Cerebellar nuclear complex (tissue), 1 donor: Measurements from ENCODE around the gene STKLD1.

ENCODE experiments used
- DNase-seq, 2 experiments: peaks; one replicate each; lab custom pipeline; 2025; lab: John Stamatoyannopoulos, UW

STKLD1 gene

DNA sequence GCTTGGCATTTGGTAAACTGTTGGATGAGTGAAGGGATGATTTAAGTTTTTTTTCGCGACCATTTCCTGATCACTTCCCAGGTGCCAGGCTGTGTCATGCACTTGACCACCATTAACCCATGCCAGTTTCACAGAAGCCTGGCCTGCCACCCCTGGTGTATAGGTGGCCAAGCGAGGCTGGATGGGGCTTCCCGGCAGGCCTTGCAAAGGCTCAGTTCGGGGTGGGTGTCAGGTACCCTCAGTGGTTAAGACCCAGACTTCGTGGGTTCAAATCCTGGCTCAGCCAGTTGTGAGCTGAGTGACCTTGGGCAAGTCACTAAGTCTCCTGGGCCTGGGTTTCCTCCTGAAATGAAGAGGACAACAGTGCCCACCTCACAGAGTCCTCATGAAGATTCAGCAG lies 30.6 kb upstream of the STKLD1 start:
- no peak for DNase-seq

GRCh38 chr9:133346021-133346785 lies 30.0 kb upstream of the STKLD1 start:
- DNase-seq, result no peak

DNA sequence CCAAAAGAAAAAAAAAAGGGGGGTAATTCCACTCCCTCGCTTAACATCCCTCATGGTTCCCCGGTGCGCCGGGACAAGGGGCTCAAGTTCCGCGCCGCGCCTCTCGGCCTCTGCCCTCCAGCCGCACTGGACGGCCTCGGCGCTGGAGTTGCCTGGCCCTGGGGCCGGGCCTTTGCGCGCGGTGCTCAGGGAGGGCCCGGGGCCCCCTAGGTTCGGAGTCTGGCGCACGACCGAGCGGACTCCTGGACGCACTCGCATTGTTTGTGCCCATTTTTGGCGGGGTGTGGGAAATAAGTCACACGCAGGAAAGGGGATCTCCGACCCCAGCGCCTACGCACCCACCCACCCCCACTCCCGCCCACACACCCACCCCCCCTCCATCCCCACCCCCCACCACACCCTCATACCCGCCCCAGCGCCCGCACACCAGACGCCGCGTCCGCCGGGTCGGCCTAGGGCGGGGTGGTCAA lies 28.6 kb upstream of the STKLD1 start:
- DNase-seq, result no peak

DNA sequence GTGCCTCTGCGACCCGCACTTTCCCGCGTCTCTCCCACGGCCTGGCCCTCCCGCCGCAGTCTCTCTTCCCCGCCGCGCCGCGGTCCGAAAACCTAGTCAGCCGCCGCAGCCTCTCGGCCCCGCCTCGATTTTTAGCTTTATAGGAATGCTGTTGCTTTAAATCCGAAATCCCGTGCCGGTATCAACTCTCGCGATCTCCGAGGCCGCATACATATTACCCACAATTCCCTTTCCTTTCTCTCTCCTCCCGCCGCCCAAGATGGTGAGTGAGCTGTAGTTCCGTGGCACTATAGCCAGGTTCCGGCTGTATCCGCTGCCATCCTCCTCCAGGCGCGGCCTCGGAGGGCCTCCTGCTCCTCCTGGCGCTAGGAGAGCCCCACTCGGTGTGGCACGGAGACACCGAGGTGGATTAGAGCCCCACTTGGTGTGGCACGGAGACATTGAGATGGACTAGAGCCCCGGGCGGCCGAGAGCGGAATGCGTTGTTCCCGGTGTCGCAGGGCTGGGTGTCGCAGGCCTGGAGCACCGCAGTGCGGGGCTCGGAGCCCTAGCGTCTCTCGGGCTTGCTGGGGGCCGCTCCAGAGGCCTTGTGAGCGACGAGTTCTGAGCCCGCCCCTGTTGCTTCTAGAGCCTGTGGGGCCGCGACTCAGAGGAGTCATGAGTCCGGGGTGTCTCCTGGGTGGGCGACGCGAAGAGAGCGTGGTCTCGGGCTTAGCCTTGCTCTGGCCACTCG lies 28.0 kb upstream of the STKLD1 start, which contains the start of the genes MED22 and RPL7A:
Gene MED22 (minus strand): TSS at position 147 of the 733 bp plus-strand sequence. CDS start 1,469 bp downstream, outside the sequence.
Gene RPL7A (plus strand): TSS at position 234 of the 733 bp plus-strand sequence. CDS start 26 bp downstream, at position 260.
- DNase-seq, result peak; percentile 34 to 88

DNA sequence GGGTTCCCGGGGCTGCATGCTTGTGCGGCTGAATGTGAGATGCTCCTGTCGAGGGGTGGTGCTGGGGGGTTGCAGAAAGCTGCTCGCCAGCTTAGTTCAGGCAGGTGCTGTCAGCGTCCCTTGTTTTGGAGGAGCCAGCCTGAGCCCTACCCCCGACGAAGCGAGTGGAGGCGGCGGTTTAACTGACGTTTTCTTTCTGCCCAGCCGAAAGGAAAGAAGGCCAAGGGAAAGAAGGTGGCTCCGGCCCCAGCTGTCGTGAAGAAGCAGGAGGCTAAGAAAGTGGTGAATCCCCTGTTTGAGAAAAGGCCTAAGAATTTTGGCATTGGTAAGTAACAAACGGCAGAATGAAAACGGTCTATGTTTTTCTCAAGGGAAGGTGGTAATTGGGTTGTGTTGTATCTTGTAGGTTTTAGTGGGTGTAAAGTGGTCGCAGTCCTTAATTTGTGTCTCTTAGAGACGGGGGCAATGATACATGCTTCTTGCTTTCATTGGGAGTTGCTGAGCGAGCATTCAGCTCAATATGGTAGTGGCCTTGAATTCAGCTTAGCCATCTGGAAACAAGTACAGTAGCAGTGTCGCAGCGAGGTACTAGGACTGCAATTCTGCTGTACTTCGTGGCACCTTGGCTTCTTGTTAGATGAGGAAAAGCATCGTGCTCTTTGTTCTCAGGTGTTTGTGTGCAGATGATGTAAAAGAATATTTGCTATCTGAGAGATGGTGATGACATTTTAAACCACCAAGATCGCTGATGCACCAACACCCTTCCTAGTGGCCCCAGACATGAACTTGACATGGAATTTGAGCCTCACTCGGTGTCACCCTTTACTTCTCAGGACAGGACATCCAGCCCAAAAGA lies 27.2 kb upstream of the STKLD1 start:
- no peak for DNase-seq

DNA sequence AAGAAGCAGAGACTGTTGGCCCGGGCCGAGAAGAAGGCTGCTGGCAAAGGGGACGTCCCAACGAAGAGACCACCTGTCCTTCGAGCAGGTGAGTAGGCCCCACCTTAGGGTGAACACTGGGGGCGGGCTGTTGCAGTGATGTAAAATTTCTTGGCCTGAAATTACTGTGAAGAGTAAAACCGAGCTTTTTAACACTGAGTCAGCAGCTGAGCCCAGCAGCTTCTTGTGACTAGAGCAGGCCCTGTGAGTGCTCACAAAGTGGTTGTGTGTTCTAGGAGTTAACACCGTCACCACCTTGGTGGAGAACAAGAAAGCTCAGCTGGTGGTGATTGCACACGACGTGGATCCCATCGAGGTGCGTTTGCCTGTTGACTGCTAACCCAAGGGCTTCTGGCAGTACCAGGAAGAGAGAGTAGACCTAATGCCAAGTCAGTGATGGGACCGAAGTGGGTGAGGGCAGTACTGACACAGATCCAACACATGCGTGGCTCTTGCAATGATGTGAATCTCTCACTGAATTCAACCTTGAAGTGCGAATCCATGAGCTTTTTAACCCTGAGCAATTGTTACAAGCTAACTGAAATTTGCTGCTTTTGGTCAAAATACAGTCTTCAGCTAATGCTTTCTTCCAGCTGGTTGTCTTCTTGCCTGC lies 26.1 kb upstream of the STKLD1 start:
- DNase-seq, result no peak

GRCh38 chr9:133351526-133351907 lies 24.6 kb upstream of the STKLD1 start:
- DNase-seq, result no peak

- DNase-seq, result no peak
Measured at GRCh38 chr9:133351908-133352634, 24.1 kb upstream of the STKLD1 start.

- DNase-seq, result no peak
Measured at GRCh38 chr9:133352635-133353340, 23.4 kb upstream of the STKLD1 start.

- DNase-seq, result no peak
Measured at GRCh38 chr9:133353548-133353947, 22.6 kb upstream of the STKLD1 start.

DNA sequence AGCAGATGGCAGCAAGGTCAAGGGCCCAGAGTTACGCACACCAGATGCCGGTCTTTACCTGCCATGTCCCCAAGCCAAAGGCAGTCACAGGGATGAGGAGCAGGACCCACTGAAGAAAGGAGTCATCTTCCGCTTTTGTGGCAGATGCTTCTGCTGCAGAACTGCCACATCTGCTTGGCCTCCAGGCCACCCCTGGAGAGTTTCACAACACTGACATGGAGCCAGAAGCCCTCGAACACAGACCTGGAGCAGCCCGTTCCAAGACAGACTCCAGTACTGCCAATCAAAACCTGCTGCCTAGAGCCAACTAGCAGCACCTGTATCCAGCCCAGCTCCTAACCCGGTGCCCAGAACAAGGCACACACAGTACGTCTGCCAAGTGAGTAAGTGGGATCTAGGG lies 21.4 kb upstream of the STKLD1 start:
- no peak for DNase-seq

DNA sequence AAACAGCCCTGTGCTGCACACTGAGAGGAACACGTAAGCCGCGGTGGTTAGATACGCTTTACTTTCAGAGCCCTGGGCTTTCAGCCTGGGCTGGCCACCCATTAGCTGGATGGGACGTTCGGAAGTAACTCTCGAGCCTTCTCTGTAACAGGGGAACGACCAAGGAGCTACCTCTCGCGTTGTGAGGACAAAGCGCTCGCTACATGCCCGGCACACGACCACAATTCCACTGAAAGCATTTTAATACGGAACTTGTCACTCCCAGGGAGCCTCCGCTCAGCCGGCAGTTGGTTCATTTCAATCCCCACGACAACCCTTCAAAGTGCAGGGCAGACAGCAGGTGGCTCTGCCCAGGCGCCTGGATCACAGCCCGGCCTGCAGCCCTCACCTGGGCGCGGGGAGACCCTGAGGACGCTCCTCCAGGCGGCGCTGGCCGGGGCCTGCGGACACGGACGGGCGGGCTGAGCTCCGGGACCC lies 20.2 kb upstream of the STKLD1 start:
- DNase-seq, result no peak

DNA sequence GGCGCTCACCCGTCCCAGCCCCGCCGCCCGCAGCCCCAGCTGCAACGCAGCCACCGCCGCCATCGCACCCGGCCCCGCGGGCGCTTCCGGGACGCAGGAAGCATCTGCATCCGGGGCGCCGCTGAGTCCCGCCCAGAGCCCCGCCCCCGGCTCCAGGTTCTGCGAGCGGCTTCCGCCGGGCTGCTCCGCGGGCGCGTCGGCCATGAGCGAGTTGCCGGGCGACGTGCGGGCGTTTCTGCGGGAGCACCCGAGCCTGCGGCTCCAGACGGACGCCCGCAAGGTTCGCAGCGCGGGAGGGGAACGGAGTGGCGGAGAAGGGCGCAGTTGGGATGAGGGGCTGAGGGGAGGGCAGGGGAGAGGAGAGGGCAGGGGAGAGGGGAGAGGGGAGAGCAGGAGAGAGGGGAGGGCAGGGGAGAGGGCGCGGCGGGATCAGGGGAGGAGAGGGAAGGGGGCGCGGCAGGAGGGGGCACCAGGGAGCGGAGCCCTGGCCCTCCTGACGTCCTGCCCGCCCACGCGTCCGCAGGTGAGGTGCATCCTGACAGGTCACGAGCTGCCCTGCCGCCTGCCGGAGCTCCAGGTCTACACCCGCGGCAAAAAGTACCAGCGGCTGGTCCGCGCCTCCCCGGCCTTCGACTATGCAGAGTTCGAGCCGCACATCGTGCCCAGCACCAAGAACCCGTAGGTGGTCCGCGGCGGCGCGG lies 19.6 kb upstream of the STKLD1 start, which contains the start of the genes SURF1 and SURF2:
Gene SURF1 (minus strand): TSS at position 97 of the 701 bp plus-strand sequence. CDS start 34 bp downstream, at position 63.
Gene SURF2 (plus strand): TSS at position 160 of the 701 bp plus-strand sequence. CDS start 43 bp downstream, at position 203.
- DNase-seq, result peak in 1 of 2 experiments; percentile 20

- DNase-seq, result no peak
Measured at GRCh38 chr9:133357656-133358055, 18.5 kb upstream of the STKLD1 start.

- no peak for DNase-seq
Measured at GRCh38 chr9:133359399-133360175, 16.6 kb upstream of the STKLD1 start.

GRCh38 chr9:133360400-133361393 lies 15.5 kb upstream of the STKLD1 start:
- no peak for DNase-seq

GRCh38 chr9:133361507-133362092 lies 14.6 kb upstream of the STKLD1 start:
- no peak for DNase-seq
